GM13976 (cell line): ENCODE results near the gene JUP.

Experiments
- DNase-seq: peaks from one replicate; pipeline ENCODE4 v3.0.0; 2012; ENCODE audit warnings: low spot score
- CTCF ChIP-seq: IDR thresholded peaks from 2 replicates; pipeline ENCODE4 v1.5.1; 2012; ENCODE audit warnings: borderline replicate concordance, mild to moderate bottlenecking; ENCODE audit not compliant: insufficient read depth; ENCODE audit errors: extremely low read depth, missing control alignments, control extremely low read depth
- in situ Hi-C: fragments of 300-500 bp; cut with MboI; formaldehyde crosslinking; loops from one replicate; pipeline ENCODE4 v1.12.0; 2022; ENCODE audit warnings: low sequenced_read_pairs, mixed read lengths, inconsistent platforms; ENCODE audit not compliant: unreplicated experiment

Gene JUP

GRCh38 chr17:41768682-41769288 lies 17.7 kb downstream of the JUP start:
- in situ Hi-C loops: no loop called here
- TF ChIP-seq CTCF: no peak
- DNase-seq: no peak

GRCh38 chr17:41767324-41768042 lies 19.0 kb downstream of the JUP start:
- no peak for TF ChIP-seq CTCF
- in situ Hi-C loops: no loop called here

GRCh38 chr17:41766135-41766534 lies 20.4 kb downstream of the JUP start:
- no peak for TF ChIP-seq CTCF
- no peak for DNase-seq
- in situ Hi-C loops: no loop called here

More at GRCh38 chr17:41767324-41768042, 19.0 kb downstream of the JUP start:
- DNase-seq: no peak

- TF ChIP-seq CTCF: no peak
- in situ Hi-C loops: no loop called here
- DNase-seq: no peak
These were observed 23.2 kb downstream of the JUP start for GRCh38 chr17:41763327-41763726.

GRCh38 chr17:41762841-41763240 lies 23.7 kb downstream of the JUP start:
- DNase-seq: no peak
- no peak for TF ChIP-seq CTCF
- in situ Hi-C loops: no loop called here

- no peak for DNase-seq
- TF ChIP-seq CTCF: no peak
- in situ Hi-C loops: no loop called here
These were observed 24.1 kb downstream of the JUP start for GRCh38 chr17:41762391-41762790.

- in situ Hi-C loops: no loop called here
- TF ChIP-seq CTCF: no peak
- DNase-seq: no peak
These were observed 25.6 kb downstream of the JUP start for GRCh38 chr17:41760878-41761277.
